ENCODE measurements around the gene CNNM1. TPM values are rescaled to one million over a fixed set of nuclear protein-coding genes. Genes with fewer than 3 reads are reported as not detected.

CNNM1 gene
- total RNA-seq, 1 experiment from 2014 or later, result not detected

DNA sequence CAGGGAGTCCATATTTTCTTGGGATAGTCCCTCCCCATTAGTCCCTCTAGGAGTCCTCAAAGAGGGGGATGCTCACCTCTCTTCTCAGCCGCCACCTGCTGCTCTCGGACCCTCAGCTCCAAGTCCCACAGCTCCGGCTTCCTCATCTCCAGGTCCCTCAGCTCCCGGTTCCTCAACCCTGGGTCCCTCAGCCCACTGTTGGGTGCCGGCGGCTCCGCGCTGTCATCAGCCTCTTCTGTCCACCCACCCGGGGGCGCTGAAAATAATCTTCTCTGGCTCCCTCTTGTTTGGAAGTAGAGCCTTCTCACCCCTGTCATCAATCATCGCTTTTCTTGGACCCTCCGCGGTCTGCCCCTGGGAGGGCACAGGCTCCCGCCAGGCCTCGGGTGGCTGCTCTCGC lies 13.3 kb upstream of the CNNM1 start (continued):
- TF ChIP-seq, protein P1, sequence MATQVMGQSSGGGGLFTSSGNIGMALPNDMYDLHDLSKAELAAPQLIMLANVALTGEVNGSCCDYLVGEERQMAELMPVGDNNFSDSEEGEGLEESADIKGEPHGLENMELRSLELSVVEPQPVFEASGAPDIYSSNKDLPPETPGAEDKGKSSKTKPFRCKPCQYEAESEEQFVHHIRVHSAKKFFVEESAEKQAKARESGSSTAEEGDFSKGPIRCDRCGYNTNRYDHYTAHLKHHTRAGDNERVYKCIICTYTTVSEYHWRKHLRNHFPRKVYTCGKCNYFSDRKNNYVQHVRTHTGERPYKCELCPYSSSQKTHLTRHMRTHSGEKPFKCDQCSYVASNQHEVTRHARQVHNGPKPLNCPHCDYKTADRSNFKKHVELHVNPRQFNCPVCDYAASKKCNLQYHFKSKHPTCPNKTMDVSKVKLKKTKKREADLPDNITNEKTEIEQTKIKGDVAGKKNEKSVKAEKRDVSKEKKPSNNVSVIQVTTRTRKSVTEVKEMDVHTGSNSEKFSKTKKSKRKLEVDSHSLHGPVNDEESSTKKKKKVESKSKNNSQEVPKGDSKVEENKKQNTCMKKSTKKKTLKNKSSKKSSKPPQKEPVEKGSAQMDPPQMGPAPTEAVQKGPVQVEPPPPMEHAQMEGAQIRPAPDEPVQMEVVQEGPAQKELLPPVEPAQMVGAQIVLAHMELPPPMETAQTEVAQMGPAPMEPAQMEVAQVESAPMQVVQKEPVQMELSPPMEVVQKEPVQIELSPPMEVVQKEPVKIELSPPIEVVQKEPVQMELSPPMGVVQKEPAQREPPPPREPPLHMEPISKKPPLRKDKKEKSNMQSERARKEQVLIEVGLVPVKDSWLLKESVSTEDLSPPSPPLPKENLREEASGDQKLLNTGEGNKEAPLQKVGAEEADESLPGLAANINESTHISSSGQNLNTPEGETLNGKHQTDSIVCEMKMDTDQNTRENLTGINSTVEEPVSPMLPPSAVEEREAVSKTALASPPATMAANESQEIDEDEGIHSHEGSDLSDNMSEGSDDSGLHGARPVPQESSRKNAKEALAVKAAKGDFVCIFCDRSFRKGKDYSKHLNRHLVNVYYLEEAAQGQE (IDR thresholded peaks at IDR 0.05; ENCODE audit: low read depth), result no peak
- TF ChIP-seq YY1 (IDR thresholded peaks at IDR 0.05; ENCODE audit: extremely low read depth, insufficient replicate concordance, low read depth, low read length) (no peak), EZH2phosphoT487 (IDR thresholded peaks at IDR 0.05; ENCODE audit: borderline replicate concordance) (no peak), POLR2A (IDR thresholded peaks at IDR 0.05; ENCODE audit: borderline replicate concordance, extremely low read depth, insufficient read depth, insufficient read length) (no peak), ELF1 (IDR thresholded peaks at IDR 0.05; ENCODE audit: borderline replicate concordance, low read depth) (no peak), SIN3A (IDR thresholded peaks at IDR 0.05; ENCODE audit: low read depth) (no peak)
- TF ChIP-seq, protein P2, sequence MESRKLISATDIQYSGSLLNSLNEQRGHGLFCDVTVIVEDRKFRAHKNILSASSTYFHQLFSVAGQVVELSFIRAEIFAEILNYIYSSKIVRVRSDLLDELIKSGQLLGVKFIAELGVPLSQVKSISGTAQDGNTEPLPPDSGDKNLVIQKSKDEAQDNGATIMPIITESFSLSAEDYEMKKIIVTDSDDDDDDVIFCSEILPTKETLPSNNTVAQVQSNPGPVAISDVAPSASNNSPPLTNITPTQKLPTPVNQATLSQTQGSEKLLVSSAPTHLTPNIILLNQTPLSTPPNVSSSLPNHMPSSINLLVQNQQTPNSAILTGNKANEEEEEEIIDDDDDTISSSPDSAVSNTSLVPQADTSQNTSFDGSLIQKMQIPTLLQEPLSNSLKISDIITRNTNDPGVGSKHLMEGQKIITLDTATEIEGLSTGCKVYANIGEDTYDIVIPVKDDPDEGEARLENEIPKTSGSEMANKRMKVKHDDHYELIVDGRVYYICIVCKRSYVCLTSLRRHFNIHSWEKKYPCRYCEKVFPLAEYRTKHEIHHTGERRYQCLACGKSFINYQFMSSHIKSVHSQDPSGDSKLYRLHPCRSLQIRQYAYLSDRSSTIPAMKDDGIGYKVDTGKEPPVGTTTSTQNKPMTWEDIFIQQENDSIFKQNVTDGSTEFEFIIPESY (IDR thresholded peaks at IDR 0.05; ENCODE audit: extremely low read depth, insufficient replicate concordance, low read length), result no peak

DNA sequence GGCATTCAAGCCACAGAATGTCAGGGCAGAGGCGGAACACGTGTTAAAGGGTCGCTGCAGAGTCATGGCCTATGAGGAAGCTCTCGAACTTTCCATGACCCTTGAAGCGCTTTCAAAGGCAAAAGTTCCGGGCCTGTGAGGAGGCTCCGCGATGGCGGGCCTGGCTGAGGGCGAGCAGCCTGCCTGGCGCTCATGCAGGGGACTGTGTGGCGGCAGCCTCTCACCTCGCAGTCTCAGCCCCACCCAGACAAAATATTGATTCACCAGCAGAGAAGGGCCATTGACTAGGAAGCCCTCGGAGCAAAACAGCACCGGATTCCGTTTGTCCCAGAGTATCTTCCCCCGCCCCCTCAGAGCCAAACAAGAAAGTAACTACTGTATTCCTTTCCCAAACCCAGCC lies 12.8 kb upstream of the CNNM1 start:
- Histone ChIP-seq H3K36me3 (ENCODE audit: control insufficient read depth in 1 of 2, insufficient read depth in 2 of 2, low read length in 2 of 2) (no peaks in the 10 kb centered on the region), H3K79me2 (ENCODE audit: insufficient read depth, low read length) (no peaks in the 10 kb centered on the region), H3K4me1 (ENCODE audit: control insufficient read depth in 1 of 2, insufficient read depth in 2 of 2, low read length in 2 of 2) (no peaks in the 10 kb centered on the region), H4K20me1 (ENCODE audit: insufficient read depth) (no peaks in the 10 kb centered on the region), H3K4me3 (replicated peaks in 1 of 2; ENCODE audit: low read depth in 1 of 2, low read length in 2 of 2) (no peak overlapping the region), H3K9ac (ENCODE audit: low read length) (no peak overlapping the region), H3K27ac (ENCODE audit: low read depth, low read length) (no peak overlapping the region), H3K4me2 (ENCODE audit: low read length) (no peak overlapping the region), H3K27me3 (ENCODE audit: insufficient read depth, low read length) (peaks cover 12% of the 10 kb centered on the region), H2AFZ (ENCODE audit: low read depth, low read length, poor library complexity, severe bottlenecking) (no peak overlapping the region), H3K9me3 (ENCODE audit: control insufficient read depth in 1 of 2, insufficient read depth in 1 of 2, low read depth in 1 of 2, low read length in 2 of 2) (no peaks in the 10 kb centered on the region), H3K9me2 (ENCODE audit: insufficient read depth) (no peaks in the 10 kb centered on the region)
- RAD21 ChIA-PET (ENCODE audit: low non-redundant PET in 1 of 2, low total read pairs in 2 of 2, uncharacterized antibody in 2 of 2, unreplicated experiment in 2 of 2), result no interaction called here
- no TSS peak for BruUV-seq (replicated peaks)
- intact Hi-C loops (cut with micrococcal nuclease), result no loop called here
- ATAC-seq, result no peak
- DNase-seq (ENCODE audit: low read depth, low spot score), result no peak
- POLR2A ChIA-PET, result no interaction called here
- CTCF ChIA-PET, result no interaction called here
- TF ChIP-seq ZFX (IDR thresholded peaks at IDR 0.05) (no peak), POLR2AphosphoS5 (IDR thresholded peaks at IDR 0.05; ENCODE audit: low read depth, low read length) (no peak), YY1 (IDR thresholded peaks at IDR 0.05; ENCODE audit: extremely low read depth, insufficient replicate concordance, low read depth, low read length) (no peak), TCF7L2 (IDR thresholded peaks at IDR 0.05; ENCODE audit: borderline replicate concordance, extremely low read depth, insufficient read depth, insufficient read length) (no peak), CBX3 (IDR thresholded peaks at IDR 0.05; ENCODE audit: low read depth) (no peak), FOSL1 (IDR thresholded peaks at IDR 0.05; ENCODE audit: low read depth) (no peak), SIN3A (IDR thresholded peaks at IDR 0.05; ENCODE audit: low read depth) (no peak), SP1 (IDR thresholded peaks at IDR 0.05; ENCODE audit: low read depth) (no peak)
- TF ChIP-seq, protein P1 (IDR thresholded peaks at IDR 0.05; ENCODE audit: low read depth), result no peak
- TF ChIP-seq, protein P2 (IDR thresholded peaks at IDR 0.05; ENCODE audit: extremely low read depth, insufficient replicate concordance, low read length), result no peak
